GM12873 (cell line): Measurements from ENCODE around the gene NEURL1.

Experiments
- CTCF ChIP-seq: IDR thresholded peaks from 2 replicates; pipeline ENCODE4 v1.5.1; 2012; ENCODE audit warnings: low read depth, mild to moderate bottlenecking, moderate library complexity, low read length, control low read depth; ENCODE audit not compliant: insufficient read depth; ENCODE audit errors: missing control alignments

NEURL1 gene

GRCh38 chr10:103554488-103555324, 61.2 kb downstream of the NEURL1 start:
- TF ChIP-seq CTCF, result no peak

GRCh38 chr10:103555325-103555649, 61.8 kb downstream of the NEURL1 start:
- TF ChIP-seq CTCF, result no peak

GRCh38 chr10:103555712-103556111, 62.2 kb downstream of the NEURL1 start:
- TF ChIP-seq CTCF, result no peak

GRCh38 chr10:103556383-103557007, 63.0 kb downstream of the NEURL1 start:
- no peak for TF ChIP-seq CTCF

- no peak for TF ChIP-seq CTCF
Observed at GRCh38 chr10:103557455-103557854, 64.0 kb downstream of the NEURL1 start.

GRCh38 chr10:103558911-103559310, 65.4 kb downstream of the NEURL1 start:
- no peak for TF ChIP-seq CTCF

GRCh38 chr10:103559776-103560175, 66.3 kb downstream of the NEURL1 start:
- TF ChIP-seq CTCF, result no peak
